NCI-H1417 treated with DMSO at 0.1 percent for 48 hours (cell line): ENCODE results near the gene IBA57.
"Not testable (repeated sequence)": the region's sequence is repeated elsewhere in the genome, so short reads cannot be mapped to it uniquely, and the experiment has no call there.

Experiments
- DNase-seq: peaks from one replicate; lab custom pipeline; 2025; lab: John Stamatoyannopoulos, UW

IBA57 gene

DNA sequence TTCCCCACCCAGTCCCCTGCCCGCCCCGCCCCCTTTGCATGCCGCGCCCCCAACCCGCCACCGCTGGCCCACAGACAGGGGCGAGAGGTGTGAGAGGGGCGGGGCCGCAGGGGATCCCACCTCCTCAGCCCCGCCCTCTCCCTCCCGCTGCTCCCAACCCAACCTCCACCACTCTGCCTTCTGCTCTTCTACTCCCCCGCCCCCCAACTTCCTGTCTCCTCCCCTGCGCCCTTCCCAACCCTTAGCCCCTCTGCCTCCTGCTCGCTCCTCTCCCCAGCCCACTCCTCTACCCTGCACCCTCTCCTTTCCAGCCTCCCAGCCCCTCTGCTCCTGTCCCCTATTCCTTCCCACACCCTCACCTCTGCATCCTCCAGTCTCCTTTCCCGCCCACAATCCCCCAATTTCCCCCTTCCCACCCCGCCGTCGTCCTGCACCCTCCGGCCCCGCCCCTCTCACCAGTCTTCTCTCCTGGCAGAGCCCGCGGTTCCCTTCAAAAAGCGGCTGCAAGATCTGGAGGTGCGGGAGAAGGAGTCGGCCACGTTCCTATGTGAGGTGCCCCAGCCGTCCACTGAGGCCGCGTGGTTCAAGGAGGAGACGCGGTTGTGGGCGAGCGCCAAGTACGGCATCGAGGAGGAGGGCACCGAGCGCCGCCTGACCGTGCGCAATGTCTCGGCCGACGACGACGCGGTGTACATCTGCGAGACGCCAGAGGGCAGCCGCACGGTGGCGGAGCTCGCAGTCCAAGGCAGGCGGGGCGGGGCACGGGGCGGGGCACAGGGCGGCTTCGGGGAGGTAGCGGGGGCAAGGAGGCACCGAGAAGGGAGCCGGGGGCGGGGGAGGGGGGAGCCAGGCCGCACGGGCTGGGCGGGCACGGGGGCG, 47.6 kb downstream of the IBA57 start:
- DNase-seq, result no peak

DNA sequence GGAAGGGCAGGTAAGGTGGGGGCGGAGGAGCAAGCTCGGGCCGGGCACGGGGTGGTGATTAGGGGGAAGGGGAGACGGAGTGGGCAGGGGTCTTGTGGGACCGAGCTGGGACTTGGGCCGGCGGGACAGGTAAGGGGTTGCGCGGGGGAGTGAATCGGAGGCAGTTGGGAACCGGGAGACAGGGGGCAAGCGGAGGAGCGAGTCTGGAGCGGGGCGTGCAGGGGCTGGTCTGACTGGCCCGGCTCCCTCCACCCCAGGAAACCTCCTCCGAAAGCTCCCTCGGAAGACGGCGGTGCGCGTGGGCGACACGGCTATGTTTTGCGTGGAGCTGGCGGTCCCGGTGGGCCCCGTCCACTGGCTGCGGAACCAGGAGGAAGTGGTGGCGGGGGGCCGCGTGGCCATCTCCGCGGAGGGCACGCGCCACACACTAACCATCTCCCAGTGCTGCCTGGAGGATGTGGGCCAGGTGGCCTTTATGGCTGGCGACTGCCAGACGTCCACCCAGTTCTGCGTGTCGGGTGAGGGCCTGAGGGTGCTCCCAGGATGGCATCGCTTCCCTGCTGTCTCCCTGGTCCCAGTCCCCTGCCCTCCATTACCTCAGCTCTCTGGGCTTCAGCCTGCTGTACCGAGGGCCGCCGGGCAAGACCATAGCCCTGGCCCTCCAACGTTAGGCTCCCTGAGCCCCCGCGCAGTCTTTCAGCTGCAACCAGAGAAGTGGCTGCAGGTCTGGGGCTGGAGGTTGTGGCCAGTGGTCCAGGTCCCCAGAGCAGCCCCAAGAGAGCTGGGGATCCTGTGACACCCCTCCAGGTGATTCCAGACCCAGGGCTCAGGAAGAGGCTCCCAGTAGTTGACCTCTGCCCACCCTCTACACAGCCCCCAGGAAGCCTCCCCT, 48.6 kb downstream of the IBA57 start:
- no peak for DNase-seq

DNA sequence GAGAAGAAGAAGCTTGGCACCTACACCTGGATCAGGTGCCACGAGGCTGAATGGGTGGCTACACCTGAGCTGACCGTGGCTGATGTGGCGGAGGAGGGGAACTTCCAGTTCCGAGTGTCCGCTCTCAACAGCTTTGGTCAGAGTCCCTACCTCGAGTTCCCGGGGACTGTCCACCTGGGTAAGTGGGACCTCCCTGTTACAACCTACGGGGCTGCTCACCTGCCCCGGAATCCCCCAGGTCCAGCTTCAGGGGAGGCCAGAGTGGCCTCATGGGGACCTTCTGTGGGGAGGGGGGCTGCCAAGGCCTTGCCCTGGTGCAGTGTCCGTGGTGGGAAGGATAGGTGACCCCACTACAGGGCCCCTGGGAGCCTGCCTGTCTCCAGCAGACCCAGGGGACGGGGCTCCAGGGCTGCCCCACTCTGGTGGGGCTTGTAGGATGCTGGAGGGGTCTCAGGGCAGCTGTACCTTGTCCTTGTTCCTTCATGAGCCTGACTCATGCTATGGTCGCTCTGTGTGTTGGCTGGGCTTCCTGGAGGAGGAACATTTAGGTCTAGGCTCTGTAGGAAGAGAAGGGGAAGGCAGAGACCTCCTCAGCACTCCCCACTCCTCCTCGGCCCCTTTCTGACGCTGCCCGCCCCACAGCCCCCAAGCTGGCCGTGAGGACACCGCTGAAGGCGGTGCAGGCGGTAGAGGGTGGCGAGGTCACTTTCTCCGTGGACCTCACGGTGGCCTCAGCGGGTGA, 49.5 kb downstream of the IBA57 start:
- no peak for DNase-seq

DNA sequence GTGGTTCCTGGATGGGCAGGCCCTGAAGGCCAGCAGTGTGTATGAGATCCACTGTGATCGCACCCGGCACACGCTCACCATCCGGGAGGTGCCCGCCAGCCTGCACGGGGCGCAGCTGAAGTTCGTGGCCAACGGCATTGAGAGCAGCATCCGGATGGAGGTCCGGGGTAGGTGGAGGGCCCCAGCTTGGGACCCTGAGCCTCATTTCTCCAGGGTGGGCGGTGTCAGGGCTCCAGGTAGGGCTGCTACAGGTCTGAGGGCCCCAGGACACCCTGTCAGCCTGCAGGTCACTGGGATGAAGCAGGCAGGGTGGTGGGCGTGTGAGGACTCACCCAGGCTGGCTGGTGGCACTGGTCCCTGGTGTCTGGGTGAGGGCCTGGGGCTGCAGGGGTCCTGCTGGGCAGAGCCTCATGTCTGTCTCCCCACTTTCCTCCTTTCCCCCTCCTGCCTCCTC, 50.1 kb downstream of the IBA57 start:
- DNase-seq, result no peak

DNA sequence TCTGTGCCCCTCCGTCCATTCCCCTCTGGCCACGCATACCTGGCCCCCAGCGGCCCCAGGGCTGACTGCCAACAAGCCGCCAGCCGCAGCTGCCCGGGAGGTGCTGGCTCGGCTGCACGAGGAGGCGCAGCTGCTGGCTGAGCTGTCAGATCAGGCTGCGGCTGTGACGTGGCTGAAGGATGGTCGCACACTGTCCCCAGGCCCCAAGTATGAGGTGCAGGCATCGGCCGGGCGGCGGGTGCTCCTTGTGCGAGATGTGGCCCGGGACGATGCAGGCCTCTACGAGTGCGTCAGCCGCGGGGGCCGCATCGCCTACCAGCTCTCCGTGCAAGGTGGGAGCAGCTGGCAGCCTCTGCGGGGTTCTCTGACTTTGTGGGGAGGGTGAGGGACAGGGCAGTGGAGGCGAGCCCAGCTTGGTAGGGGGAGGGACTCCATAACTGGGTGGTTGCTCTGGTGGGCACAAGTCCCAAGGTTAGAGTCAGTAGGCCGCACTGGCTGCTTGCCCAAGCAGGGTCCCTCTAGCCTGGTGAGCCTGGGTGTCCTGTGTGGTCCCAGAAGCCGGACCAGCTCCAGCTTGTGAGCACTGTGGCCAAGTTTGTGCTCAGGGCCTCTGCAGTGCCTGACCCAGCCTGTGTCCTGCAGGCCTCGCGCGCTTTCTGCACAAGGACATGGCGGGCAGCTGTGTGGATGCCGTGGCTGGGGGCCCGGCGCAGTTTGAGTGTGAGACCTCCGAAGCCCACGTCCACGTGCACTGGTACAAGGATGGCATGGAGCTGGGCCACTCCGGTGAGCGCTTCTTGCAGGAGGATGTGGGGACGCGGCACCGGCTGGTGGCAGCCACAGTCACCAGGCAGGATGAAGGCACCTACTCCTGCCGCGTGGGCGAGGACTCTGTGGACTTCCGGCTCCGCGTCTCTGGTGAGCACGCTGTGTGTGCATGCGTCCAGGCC, 51.0 kb downstream of the IBA57 start:
- no peak for DNase-seq

DNA sequence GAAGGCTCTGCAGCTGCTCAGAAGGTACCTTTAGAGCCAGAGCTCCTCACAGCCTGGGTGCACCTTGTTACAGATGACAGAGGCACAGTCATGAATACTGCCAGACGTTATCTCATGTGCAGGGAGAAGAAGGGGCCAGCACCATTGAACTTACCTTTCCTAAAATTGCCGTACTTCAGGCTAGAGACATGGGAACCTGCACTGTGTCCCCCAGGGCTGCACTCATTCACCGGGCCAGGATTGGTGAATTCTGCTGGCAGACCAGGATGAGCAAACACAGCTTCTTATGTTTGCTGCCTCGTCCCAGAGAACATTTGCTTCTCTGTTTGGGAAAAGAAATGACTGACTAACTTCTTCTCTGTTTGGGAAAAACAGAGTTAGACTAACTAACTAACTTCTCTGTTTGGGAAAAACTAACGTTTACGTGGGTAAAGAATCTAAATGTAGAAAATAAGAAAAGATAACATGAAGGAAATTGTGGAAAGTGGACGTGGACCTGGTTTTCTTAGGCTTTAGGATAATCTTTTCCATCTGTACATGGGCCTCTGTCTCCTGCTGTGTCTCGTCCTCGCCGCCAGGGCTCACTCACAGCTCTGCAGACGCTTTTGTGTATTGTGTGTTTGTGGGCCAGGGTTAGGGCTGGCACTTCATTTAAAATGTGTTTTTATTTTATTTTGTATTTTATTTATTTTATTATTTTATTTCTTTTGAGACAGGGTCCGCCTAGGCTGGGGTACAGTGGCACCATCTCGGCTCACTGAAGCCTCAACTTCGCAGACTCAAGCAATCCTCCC, 52.1 kb downstream of the IBA57 start:
- no peak for DNase-seq

DNA sequence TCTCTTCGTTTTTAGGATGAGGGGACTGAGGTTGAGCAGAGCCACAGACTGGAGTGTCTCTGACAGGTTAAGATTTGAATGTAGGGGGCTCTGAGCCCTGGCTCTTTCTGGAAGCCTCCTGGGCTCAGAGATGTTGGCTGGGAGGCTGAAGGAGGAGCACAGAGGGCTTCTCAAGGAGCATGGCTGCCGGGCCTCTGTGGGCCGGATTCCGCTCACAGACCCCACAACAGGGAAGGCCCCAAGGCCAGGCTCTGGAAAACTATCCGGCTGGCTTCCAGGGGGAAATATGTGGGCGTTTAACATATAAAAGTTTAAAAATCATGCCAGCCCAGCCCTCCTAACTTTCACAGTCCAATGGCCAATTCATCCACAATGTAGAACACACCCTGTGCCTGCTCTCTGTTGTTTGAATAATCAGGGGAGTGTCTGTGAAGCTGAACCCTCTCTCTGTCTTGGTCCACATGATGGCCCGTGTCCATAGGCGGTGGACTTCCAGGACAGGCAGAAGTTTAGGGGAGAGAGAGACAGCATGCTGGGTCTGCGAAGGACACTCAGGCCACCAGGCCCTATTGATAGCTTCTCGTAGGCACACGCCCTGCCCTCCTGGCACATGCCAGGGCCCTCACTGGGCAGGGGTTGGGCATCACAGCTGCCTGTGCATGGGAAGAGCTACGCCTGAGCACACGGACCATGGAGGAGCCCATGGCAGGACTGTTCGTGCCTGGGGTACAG, 53.1 kb downstream of the IBA57 start:
- no peak for DNase-seq

DNA sequence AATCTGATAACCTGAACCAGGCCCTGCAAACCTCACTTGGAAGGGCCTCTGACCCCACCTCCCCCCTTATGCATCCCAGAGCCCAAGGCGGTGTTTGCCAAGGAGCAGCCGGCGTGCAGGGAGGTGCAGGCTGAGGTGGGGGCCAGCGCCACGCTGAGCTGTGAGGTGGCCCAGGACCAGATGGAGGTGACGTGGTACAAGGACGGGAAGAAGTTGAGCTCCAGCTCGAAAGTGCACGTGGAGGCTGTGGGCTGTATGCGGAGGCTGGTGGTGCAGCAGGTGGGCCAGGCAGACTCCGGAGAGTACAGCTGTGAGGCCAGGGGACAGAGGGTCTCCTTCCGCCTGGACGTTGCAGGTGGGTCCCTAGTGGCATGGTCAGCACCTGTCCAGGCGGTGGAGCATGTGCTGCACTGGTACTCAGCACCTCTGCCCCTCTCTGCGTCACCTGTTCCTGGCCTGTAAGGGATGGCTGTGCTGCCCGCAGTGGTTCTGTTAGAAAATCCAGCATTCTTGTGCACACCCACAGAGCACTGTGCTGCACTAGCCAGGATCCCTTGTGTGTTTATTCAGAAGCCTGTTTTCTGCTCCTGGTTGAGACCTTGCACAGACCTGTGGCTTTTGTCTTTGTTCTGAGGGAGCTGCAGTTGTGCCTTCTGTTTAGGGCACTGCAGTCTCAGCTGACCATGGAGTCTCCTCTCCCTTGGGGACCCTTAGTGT, 53.8 kb downstream of the IBA57 start:
- no peak for DNase-seq

DNA sequence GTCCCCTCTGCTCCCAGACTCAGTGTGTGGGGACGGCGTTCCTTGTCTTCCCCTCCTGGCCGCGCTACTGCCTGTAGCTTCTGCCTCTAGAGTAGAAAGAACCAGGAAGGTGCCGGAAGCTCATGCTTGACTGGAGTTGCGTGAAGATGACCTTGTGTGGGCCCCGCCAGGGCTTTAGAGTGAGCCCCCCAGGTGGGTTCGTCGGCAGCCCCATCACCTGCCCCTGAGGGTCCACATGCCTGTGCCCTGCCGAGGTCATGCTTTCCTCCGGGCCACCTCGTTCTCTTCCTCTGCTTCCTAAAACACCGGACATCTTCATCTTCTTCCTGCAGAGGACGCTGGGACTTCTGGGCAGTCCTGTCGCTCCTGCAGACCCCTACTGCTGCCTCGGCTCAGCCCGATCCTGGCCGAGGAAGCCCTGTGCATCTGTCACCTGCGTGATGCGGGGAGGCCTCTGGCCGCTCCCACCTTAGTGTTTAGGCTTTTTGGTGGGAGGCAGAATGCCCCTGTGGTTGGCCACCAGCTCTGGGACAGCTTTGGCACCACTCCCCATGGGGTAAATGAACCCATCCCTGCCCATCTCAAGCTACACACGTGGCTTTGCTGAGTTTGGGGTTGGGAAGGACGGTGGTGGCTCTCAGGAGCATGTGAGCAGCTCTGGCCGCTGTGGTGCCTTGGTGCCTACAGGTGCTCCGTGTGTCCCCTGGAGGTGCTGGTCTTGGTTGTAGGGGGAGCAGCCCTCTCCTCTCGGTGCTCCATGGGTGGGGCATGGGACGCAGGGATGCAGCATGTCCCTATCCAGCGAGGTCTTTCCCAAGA, 54.6 kb downstream of the IBA57 start:
- no peak for DNase-seq

DNA sequence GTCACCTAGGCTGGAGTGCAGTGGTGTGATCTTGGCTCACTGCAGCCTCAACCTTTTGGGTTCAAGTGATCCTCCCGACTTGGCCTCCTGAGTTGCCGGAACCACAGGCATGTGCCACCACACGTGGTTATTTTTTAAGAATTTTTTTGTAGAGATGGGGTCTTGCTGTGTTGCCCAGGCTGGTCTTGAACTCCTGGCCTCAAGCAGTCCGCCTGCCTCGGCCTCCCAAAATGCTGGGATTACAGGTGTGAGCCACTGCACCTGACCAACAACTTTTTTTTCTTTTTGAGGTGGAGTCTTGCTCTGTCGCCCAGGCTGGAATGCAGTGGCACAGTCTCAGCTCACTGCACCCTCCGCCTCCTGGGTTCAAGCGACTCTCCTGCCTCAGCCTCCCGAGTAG, 55.5 kb downstream of the IBA57 start:
- DNase-seq, result not testable (repeated sequence)

DNA sequence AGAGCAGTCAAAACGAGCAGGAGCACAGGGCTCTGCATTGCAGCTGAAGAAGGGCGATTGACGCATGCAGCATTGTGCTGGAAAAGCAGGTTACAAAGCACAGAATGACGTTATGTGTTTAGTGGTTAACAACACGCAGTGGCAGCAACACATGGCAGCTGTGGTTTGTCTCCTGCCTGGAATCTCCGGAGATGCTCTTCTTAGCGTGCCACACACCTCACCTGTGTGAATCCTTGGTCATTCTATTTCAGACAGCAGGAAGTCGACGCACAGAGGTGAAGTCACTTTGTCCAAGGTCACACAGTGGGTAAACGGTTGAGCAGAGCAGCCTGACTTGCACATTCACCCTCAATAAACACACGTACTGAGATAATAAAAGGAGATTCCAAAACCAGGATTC, 56.9 kb downstream of the IBA57 start:
- DNase-seq, result no peak

DNA sequence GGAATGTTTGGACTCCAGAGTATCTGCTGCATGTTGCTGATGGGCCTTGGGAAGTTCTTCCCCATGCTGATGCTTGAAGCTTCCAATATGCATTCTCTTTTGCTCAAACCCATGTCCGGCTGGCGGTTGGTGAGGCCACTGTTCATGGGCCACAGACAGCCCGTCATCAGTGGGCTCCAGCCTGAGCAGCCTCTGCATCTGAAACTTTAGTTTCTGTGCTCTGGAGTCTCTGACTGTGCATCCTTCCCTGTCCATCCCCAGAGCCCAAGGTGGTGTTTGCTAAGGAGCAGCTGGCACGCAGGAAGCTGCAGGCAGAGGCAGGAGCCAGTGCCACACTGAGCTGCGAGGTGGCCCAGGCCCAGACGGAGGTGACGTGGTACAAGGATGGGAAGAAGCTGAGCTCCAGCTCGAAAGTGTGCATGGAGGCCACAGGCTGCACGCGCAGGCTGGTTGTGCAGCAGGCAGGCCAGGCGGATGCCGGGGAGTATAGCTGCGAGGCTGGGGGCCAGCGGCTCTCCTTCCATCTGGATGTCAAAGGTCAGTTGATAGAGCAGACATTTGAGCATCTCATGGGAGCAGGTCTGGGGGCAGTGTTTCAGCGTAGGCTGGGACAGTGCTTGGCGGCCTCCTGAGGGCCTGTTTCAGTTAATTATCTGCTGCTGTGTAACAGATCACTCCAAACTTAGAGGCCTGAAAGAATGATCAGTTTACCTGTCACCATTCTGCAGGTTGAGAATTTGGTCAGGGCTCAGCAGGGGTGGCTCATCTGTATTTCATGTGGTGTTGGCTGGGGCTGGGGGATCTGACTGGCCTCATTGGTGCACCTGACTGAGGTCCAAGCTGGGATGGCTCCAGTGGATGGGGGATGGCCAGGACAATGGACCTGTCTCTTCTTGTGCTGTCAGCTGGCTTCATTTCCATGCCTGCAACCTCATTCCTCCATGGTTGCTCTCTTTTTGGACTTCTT, 58.9 kb downstream of the IBA57 start:
- DNase-seq, result no peak

DNA sequence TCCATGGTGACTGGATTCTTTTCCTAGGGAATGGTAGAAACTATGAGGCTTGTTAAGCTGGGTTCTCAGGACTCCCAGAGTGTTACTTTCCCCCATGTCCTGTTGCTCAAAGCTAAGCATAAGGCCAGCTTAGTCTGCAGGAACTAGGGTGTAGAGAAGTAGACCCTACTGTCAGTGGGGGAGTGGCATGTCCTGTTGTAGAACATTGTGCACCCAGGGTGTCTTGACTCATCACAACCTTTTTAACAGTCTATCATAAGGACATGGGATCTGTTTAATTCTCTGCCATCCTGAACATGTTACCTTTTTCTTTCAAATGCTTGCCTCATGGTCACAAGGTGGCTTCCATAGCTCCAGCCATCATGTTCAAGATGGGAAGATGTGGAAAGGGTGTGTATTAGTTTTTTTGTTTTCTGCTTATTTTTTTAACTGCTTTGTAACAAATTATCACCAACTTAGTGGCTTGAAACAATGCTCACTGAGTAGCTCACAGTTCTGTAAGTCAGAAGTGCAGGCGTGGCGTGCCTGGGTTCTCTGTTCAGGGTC, 59.6 kb downstream of the IBA57 start:
- DNase-seq, result no peak

DNA sequence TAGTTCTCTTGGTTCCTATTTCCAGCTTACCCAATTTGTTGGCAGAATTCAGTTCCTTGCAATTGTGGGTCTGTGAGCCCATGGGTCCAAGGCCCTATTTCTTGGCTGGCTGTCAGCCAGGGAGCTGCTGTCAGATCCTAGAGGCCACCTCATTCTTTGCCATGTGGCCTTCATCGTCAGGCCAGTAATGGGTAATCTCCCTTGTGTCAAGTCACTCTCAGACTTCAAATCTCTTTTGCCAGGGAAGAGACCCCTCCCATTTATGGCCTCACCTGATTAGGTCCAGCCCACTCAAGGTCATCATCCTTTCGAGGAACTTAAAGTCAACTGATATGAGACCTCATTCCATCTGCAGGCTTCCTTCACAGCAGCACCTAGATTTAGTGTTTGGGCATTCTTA, 60.1 kb downstream of the IBA57 start:
- no peak for DNase-seq

DNA sequence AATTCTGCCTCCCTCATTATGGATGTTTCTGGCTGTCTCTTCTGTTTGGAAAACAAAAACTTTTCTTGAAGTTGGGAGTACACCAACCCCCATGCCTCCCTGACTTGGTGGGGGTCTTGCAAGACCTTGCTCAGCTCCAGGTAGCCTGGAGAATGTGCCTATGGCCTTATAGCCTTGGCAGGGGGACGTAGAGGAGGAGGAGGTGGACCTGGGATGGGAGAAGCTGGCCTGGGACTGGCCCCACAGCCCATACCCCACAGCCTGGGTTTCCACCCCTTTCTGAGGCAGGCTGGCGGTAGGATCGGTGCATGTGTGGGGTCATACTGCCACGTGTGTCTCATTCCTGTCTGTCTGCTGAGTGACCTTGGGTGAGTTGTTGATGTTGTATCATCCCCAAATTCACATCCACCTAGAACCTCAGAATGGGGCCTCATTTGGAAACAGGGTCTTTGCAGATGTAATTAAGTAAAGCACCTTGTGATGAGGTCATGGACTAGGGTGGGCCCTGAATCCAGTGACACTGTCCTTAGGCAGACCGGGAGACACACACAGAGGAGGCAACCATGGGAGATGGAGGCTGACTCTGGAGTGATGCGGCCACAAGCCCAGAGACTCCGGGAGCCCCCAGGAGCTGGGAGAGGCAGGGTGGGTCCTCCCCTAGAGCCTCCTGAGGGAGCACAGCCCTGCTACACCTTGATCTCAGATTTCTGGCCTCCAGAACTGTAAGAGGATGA, 60.7 kb downstream of the IBA57 start:
- no peak for DNase-seq
